MM.1S (cell line): ENCODE results near the gene SH3BP1.

ENCODE experiments used
- CTCF ChIP-seq: fragments of 300-600 bp; sonication (generic); IDR thresholded peaks from 2 replicates; pipeline ENCODE4 v1.5.1; 2016; ENCODE audit warnings: antibody characterized with exemption, low read length, mixed read lengths
- EZH2 ChIP-seq: fragments of 300-600 bp; sonication (generic); optimal IDR thresholded peaks from 2 replicates; pipeline ENCODE3; 2017; ENCODE audit warnings: low read depth, mild to moderate bottlenecking, antibody characterized with exemption, low read length, mixed read lengths
- EZH2phosphoT487 ChIP-seq: fragments of 300-600 bp; sonication (generic); IDR thresholded peaks from 2 replicates; pipeline ENCODE4 v1.6.1; 2018; ENCODE audit warnings: antibody characterized with exemption, low read length

DNA sequence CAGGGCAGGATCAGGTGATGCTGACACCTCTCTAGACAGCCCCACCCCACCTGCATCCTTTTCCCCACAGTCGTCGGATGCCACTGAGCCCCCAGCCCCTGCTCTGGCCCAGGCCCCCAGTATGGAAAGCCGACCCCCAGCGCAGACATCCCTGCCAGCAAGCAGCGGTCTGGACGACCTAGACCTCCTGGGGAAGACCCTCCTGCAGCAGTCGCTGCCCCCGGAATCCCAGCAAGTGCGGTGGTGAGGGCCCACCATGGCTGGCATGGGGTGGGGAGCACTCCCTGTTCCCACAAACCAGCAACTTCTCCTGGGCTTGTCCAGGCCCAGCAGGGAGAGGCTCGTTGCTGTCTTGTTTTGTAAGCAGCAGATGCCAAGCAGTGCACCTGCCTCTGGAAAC, 9.5 kb upstream of the SH3BP1 start:
- TF ChIP-seq CTCF (no peak), EZH2 (no peak), EZH2phosphoT487 (no peak)
